ENCODE results near the gene CEBPA.

- TF ChIP-seq CTCF (IDR thresholded peaks at IDR 0.05) (no peak), POLR2A (IDR thresholded peaks at IDR 0.05) (no peak)
Observed at GRCh38 chr19:33283589-33283988, 18.7 kb downstream of the CEBPA start.
